GM23338 (cell line): ENCODE data around the gene NDUFV2.

ENCODE experiments used
- CREB1 ChIP-seq: fragments of 250-450 bp; sonication (Bioruptor Pico); IDR thresholded peaks from 2 replicates; pipeline ENCODE4 v1.5.0; 2020; ENCODE audit warnings: low read depth, mild to moderate bottlenecking, moderate library complexity
- EZH2 ChIP-seq: fragments of 200-600 bp; sonication (generic); IDR thresholded peaks from one replicate; pipeline ENCODE4 v1.8.0; 2017; ENCODE audit warnings: antibody characterized with exemption, mild to moderate bottlenecking, low read depth; ENCODE audit not compliant: unreplicated experiment
- EZH2phosphoT487 ChIP-seq: fragments of 200-600 bp; sonication (generic); IDR thresholded peaks from one replicate; pipeline ENCODE4 v1.8.1; 2018; ENCODE audit warnings: antibody characterized with exemption; ENCODE audit not compliant: unreplicated experiment
- POLR2AphosphoS5 ChIP-seq: IDR thresholded peaks from 2 replicates; pipeline ENCODE4 v1.6.1; 2016; ENCODE audit warnings: antibody characterized with exemption, low read depth
- ZNF331 ChIP-seq: fragments of 250-450 bp; sonication (Bioruptor Pico); IDR thresholded peaks from 2 replicates; pipeline ENCODE4 v1.5.0; 2020; ENCODE audit warnings: low read depth, mild to moderate bottlenecking, moderate library complexity
- TF ChIP-seq, protein P1 (sequence below), 2 experiments: fragments of 200-600 bp in 1 of 2; sonication (generic) in 1 of 2; conservative IDR thresholded peaks; 2 replicates each; pipeline versions ENCODE4 v1.5.1 to v1.6.1; 2016 to 2017; ENCODE audit warnings: antibody characterized with exemption in 2 of 2, low read depth in 2 of 2, mild to moderate bottlenecking in 2 of 2, moderate library complexity in 1 of 2
- TF ChIP-seq, protein P2 (sequence below): IDR thresholded peaks from one replicate; pipeline ENCODE4 v1.6.1; 2018; ENCODE audit warnings: antibody characterized with exemption; ENCODE audit not compliant: unreplicated experiment
- TF ChIP-seq, protein P3 (sequence below): IDR thresholded peaks from 2 replicates; pipeline ENCODE4 v1.6.1; 2016; ENCODE audit warnings: antibody characterized with exemption

DNA sequence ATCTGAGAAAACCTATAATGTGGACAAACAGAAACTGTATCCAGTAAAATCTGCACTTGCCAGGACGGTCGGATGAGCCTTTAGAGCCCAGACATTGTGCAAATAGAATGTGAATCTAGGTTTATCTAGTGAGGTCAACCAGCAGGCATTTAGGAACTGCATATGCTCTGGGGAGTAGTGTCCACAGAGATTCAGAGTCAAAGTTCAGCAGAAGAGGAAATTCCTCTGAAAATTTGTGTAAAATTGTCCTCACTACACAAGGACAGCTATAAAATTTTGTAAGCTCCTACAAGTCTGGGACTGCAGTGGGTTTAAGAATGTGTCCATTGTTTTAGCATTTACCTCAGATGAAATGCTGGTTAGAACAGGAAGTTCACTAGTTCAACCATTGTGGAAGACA, 9.8 kb upstream of the NDUFV2 start:
- TF ChIP-seq EZH2, result no peak
- TF ChIP-seq, protein P1, sequence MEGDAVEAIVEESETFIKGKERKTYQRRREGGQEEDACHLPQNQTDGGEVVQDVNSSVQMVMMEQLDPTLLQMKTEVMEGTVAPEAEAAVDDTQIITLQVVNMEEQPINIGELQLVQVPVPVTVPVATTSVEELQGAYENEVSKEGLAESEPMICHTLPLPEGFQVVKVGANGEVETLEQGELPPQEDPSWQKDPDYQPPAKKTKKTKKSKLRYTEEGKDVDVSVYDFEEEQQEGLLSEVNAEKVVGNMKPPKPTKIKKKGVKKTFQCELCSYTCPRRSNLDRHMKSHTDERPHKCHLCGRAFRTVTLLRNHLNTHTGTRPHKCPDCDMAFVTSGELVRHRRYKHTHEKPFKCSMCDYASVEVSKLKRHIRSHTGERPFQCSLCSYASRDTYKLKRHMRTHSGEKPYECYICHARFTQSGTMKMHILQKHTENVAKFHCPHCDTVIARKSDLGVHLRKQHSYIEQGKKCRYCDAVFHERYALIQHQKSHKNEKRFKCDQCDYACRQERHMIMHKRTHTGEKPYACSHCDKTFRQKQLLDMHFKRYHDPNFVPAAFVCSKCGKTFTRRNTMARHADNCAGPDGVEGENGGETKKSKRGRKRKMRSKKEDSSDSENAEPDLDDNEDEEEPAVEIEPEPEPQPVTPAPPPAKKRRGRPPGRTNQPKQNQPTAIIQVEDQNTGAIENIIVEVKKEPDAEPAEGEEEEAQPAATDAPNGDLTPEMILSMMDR (conservative IDR thresholded peaks at IDR 0.05; ENCODE audit: low read depth in 2 of 2), result no peak
- no peak for TF ChIP-seq POLR2AphosphoS5
- no peak for TF ChIP-seq EZH2phosphoT487
- no peak for TF ChIP-seq ZNF331 (CRISPR knock-in tag)
- TF ChIP-seq, protein P2, sequence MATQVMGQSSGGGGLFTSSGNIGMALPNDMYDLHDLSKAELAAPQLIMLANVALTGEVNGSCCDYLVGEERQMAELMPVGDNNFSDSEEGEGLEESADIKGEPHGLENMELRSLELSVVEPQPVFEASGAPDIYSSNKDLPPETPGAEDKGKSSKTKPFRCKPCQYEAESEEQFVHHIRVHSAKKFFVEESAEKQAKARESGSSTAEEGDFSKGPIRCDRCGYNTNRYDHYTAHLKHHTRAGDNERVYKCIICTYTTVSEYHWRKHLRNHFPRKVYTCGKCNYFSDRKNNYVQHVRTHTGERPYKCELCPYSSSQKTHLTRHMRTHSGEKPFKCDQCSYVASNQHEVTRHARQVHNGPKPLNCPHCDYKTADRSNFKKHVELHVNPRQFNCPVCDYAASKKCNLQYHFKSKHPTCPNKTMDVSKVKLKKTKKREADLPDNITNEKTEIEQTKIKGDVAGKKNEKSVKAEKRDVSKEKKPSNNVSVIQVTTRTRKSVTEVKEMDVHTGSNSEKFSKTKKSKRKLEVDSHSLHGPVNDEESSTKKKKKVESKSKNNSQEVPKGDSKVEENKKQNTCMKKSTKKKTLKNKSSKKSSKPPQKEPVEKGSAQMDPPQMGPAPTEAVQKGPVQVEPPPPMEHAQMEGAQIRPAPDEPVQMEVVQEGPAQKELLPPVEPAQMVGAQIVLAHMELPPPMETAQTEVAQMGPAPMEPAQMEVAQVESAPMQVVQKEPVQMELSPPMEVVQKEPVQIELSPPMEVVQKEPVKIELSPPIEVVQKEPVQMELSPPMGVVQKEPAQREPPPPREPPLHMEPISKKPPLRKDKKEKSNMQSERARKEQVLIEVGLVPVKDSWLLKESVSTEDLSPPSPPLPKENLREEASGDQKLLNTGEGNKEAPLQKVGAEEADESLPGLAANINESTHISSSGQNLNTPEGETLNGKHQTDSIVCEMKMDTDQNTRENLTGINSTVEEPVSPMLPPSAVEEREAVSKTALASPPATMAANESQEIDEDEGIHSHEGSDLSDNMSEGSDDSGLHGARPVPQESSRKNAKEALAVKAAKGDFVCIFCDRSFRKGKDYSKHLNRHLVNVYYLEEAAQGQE, result no peak
- TF ChIP-seq, protein P3, sequence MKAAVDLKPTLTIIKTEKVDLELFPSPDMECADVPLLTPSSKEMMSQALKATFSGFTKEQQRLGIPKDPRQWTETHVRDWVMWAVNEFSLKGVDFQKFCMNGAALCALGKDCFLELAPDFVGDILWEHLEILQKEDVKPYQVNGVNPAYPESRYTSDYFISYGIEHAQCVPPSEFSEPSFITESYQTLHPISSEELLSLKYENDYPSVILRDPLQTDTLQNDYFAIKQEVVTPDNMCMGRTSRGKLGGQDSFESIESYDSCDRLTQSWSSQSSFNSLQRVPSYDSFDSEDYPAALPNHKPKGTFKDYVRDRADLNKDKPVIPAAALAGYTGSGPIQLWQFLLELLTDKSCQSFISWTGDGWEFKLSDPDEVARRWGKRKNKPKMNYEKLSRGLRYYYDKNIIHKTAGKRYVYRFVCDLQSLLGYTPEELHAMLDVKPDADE, result no peak
- TF ChIP-seq CREB1, result no peak
